Measurements from ENCODE around the gene KLHDC8A.
"Not testable (repeated sequence)": the region's sequence is repeated elsewhere in the genome, so short reads cannot be mapped to it uniquely, and the experiment has no call there.

DNA sequence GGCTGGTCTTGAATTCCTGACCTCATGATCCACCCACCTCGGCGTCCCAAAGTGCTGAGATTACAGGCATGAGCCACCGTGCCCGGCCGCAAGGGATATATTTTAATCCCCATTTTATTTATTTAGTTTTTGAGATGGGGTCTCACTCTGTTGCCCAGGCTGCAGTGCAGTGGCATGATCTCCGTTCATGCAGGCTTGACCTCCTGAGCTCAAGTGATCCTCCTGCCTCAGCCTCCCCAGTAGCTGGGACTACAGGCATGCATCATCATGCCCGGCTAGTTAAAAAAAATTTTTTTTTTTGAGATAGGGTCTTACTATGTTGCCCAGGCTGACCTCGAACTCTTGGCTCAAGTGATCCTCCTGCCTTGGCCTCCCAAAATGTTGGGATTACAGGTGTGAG is 8.4 kb upstream of the KLHDC8A start:
- not testable (repeated sequence) for TF ChIP-seq CTCF (IDR thresholded peaks at IDR 0.05; ENCODE audit: extremely low read depth in 1 of 2, insufficient read depth in 1 of 2, low read depth in 1 of 2, low read length in 2 of 2); POLR2AphosphoS5 (IDR thresholded peaks at IDR 0.05; ENCODE audit: insufficient read depth, low read depth, low read length); EZH2 (IDR thresholded peaks at IDR 0.05; ENCODE audit: borderline replicate concordance, low read depth, low read length, severe bottlenecking); FOS (IDR thresholded peaks at IDR 0.05; ENCODE audit: borderline replicate concordance, insufficient read depth, low read length); JUN (IDR thresholded peaks at IDR 0.05; ENCODE audit: borderline replicate concordance, insufficient read depth, insufficient read length, low read depth); POLR2A (IDR thresholded peaks at IDR 0.05; ENCODE audit: low read depth, low read length); MYC (IDR thresholded peaks at IDR 0.05; ENCODE audit: low read depth, low read length); GATA2 (IDR thresholded peaks at IDR 0.05; ENCODE audit: insufficient read depth, insufficient read length, low read depth, low read length)
